Measurements from ENCODE around the gene HRH3.

HRH3 gene

GRCh38 chr20:62219101-62219991 is 732 bp downstream of the HRH3 start:
- H3K4me2 ChIP-seq = peak overlapping the region; percentile 94
- no peaks in the 10 kb centered on the region for H3K9me3 ChIP-seq

DNA sequence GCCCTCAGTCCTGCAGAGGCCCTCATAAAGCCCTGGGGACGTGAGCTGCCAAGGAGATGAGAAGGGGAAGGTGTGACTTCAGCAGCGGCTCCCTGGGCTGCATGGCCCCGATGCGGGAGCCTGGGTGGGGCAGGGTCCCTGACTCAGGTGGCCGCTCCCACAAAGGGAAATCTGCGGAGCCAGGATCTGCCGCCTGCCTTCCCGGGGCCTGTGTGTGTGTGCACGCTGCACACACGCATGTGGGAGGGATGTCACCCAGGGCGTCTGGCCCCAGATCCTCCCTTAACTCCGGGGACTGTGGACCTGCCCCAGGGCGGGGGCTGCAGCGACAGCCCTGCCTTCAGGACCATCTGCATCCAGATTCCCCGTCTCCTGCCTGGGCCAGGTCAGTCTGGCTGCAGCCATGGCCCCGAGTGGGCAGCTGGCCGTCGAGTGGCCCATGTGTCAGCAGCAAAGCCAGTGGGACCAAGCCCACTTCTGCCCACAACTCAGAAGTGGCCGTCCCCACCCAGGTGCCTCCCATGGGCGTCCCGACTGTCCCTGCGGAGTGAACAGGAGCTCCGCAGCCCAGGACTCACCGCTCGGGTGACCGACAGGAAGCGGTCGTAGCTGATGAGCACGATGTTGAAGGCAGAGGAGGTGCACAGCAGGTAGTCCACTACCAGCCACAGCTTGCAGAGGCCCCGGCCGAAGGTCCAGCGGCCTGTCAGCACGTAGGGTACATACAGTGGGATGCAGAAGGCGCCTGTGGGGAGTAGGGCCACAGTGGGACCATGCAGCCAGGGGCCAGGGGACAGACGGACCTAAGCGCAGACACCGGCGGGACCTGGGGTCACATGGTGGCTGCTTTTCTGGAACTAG is 1.9 kb downstream of the HRH3 start:
- H3K4me1 ChIP-seq = peaks cover 78% of the 10 kb centered on the region
- no peaks in the 10 kb centered on the region for H3K9me3 ChIP-seq

More at GRCh38 chr20:62219101-62219991, 732 bp downstream of the HRH3 start:
- Histone ChIP-seq H3K27me3 (peaks cover 71% of the 10 kb centered on the region), H3K4me3 (peak overlapping the region; percentile 67), H3K9ac (no peak overlapping the region), H3K27ac (no peak overlapping the region), H4K20me1 (peaks cover 95% of the 10 kb centered on the region), H3K4me1 (peaks cover 83% of the 10 kb centered on the region), H3K36me3 (no peaks in the 10 kb centered on the region)
- no peak for TF ChIP-seq Cebpa-rat (IDR thresholded peaks at IDR 0.05)

DNA sequence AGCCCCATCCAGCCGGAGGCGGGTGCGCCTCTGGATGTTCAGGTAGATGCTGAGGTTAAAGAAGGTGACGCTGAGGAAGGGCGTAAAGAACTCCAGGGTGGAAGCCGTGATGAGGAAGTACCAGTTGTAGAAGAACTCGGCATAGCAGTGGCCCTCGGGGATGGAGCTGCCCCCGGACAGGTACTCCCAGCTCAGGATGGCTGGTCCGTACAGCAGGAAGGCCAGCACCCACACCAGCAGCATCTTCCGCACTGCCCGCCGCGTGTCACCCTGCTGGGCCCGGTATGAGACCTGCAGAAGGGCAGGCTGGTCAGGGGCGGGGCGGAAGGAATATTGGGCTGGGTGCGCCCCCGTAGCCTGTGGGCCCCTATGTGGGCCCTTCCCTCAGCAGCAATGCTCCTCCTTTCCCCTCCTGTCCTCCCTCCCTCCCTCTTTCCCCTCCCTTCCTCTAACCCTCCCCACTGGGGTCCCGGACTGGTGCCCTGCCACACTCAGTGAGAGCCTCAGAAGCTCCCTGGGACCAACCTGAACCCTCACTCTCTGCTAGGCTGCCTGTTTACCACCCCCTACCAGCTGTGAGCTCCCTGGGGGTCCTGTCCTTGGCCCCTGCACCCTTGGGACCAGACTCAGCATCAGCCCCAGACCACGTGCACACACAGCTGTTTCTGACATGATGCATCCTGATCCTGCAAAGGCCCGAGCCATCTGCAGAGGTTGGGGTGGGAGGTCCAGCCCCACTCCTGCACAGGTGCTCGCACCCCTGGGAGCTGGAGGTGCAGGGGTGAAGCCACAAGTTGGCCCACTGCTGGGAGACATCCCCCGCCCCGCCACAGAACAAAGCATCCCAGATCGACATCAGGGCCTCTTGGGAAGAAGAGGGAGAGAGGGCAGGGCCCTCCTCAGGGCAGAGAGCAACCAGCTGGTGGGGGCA is 3.2 kb downstream of the HRH3 start:
- Histone ChIP-seq H3K4me1 (peaks cover 82% of the 10 kb centered on the region), H3K9ac (no peak overlapping the region), H3K4me2 (peak overlapping the region; percentile 94), H4K20me1 (peaks cover 78% of the 10 kb centered on the region), H3K4me3 (no peak overlapping the region), H3K9me3 (no peaks in the 10 kb centered on the region), H3K27ac (peak overlapping the region; percentile 67; the same call in 1 of the 2 replicates), H3K36me3 (no peaks in the 10 kb centered on the region), H3K27me3 (peaks cover 58% of the 10 kb centered on the region)
- TF ChIP-seq Cebpa-rat (IDR thresholded peaks at IDR 0.05) = no peak

More for the DNA sequence above, 1.9 kb downstream of the HRH3 start:
- Histone ChIP-seq H3K27me3 (peaks cover 71% of the 10 kb centered on the region), H3K4me2 (peak overlapping the region; percentile 94), H3K36me3 (no peaks in the 10 kb centered on the region), H4K20me1 (peaks cover 90% of the 10 kb centered on the region), H3K9ac (no peak overlapping the region), H3K4me3 (no peak overlapping the region), H3K27ac (no peak overlapping the region; the same call in 1 of the 2 replicates)
- no peak for TF ChIP-seq Cebpa-rat (IDR thresholded peaks at IDR 0.05)

- Histone ChIP-seq H3K4me3 (no peak overlapping the region; the same call in 1 of the 2 replicates), H3K4me1 (peaks cover 80% of the 10 kb centered on the region)
Observed at GRCh38 chr20:62215991-62216635, 4.0 kb downstream of the HRH3 start.

GRCh38 chr20:62215020-62215990 is 4.8 kb downstream of the HRH3 start:
- Histone ChIP-seq H3K4me1 (peaks cover 79% of the 10 kb centered on the region), H3K27me3 (peaks cover 43% of the 10 kb centered on the region), H3K36me3 (no peaks in the 10 kb centered on the region), H3K9ac (0 out of 2 replicates have a peak overlapping the region, but pooled peaks have one; percentile 19), H3K4me2 (peak overlapping the region; percentile 94), H3K9me3 (no peaks in the 10 kb centered on the region), H4K20me1 (peaks cover 62% of the 10 kb centered on the region), H3K27ac (peak overlapping the region; percentile 67), H3K4me3 (peak overlapping the region; percentile 12; the same call in 1 of the 2 replicates)
- TF ChIP-seq Cebpa-rat (IDR thresholded peaks at IDR 0.05) = no peak

More at GRCh38 chr20:62215991-62216635, 4.0 kb downstream of the HRH3 start:
- Histone ChIP-seq H3K9ac (0 out of 2 replicates have a peak overlapping the region, but pooled peaks have one; percentile 19), H3K9me3 (no peaks in the 10 kb centered on the region), H3K4me2 (peak overlapping the region; percentile 94), H3K27ac (peak overlapping the region; percentile 67), H4K20me1 (peaks cover 70% of the 10 kb centered on the region), H3K27me3 (peaks cover 51% of the 10 kb centered on the region), H3K36me3 (no peaks in the 10 kb centered on the region)
- TF ChIP-seq Cebpa-rat (IDR thresholded peaks at IDR 0.05) = no peak

GRCh38 chr20:62214067-62214466 is 6.0 kb downstream of the HRH3 start:
- H3K27ac ChIP-seq = no peak overlapping the region
- H3K4me2 ChIP-seq = peak overlapping the region; percentile 94
- peaks cover 82% of the 10 kb centered on the region for H3K4me1 ChIP-seq

DNA sequence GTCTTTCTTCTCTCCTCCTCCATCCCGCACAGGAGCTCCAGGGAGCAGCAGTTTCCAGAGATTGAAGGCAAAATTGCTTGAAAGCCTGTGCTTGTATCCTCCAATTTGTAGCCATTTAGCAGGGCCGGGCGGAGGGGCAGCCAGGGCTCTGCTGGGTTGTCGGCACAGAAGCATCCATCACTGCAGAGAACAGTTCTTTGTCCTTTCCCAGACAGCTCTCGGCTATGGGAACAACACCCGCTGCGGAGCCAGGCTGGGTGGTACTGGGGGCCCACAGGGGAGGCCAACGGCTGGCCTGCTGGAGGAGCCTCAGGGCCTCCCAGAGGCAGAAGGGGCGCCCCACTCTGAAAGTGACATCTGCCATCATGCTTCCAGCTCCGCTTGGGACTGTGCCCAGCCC is 7.8 kb downstream of the HRH3 start:
- Histone ChIP-seq H3K27me3 (peaks cover 13% of the 10 kb centered on the region), H3K9ac (no peak overlapping the region), H3K36me3 (no peaks in the 10 kb centered on the region; the same call in 1 of the 2 replicates), H3K4me2 (no peak overlapping the region), H3K27ac (no peak overlapping the region), H4K20me1 (peaks cover 42% of the 10 kb centered on the region), H3K4me3 (no peak overlapping the region), H3K4me1 (peaks cover 77% of the 10 kb centered on the region), H3K9me3 (no peaks in the 10 kb centered on the region)
- no peak for TF ChIP-seq Cebpa-rat (IDR thresholded peaks at IDR 0.05)

More at GRCh38 chr20:62214067-62214466, 6.0 kb downstream of the HRH3 start:
- H4K20me1 ChIP-seq = peaks cover 55% of the 10 kb centered on the region
- no peak for TF ChIP-seq Cebpa-rat (IDR thresholded peaks at IDR 0.05)
- peaks cover 31% of the 10 kb centered on the region for H3K27me3 ChIP-seq
- H3K4me3 ChIP-seq = no peak overlapping the region; the same call in 1 of the 2 replicates
- no peaks in the 10 kb centered on the region for H3K9me3 ChIP-seq
- no peak overlapping the region for H3K9ac ChIP-seq
- H3K36me3 ChIP-seq = no peaks in the 10 kb centered on the region
